GM21423 (cell line): ENCODE measurements around the gene MYOZ1.
"Not testable (repeated sequence)": the region's sequence is repeated elsewhere in the genome, so short reads cannot be mapped to it uniquely, and the experiment has no call there.

ENCODE experiments used
- ATAC-seq: cut with Tn5 transposase; IDR thresholded peaks from one replicate; pipeline ENCODE4 v1.9.1; 2021; ENCODE audit warnings: mild to moderate bottlenecking, moderate library complexity; ENCODE audit not compliant: unreplicated experiment

Gene MYOZ1, protein sequence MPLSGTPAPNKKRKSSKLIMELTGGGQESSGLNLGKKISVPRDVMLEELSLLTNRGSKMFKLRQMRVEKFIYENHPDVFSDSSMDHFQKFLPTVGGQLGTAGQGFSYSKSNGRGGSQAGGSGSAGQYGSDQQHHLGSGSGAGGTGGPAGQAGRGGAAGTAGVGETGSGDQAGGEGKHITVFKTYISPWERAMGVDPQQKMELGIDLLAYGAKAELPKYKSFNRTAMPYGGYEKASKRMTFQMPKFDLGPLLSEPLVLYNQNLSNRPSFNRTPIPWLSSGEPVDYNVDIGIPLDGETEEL

DNA sequence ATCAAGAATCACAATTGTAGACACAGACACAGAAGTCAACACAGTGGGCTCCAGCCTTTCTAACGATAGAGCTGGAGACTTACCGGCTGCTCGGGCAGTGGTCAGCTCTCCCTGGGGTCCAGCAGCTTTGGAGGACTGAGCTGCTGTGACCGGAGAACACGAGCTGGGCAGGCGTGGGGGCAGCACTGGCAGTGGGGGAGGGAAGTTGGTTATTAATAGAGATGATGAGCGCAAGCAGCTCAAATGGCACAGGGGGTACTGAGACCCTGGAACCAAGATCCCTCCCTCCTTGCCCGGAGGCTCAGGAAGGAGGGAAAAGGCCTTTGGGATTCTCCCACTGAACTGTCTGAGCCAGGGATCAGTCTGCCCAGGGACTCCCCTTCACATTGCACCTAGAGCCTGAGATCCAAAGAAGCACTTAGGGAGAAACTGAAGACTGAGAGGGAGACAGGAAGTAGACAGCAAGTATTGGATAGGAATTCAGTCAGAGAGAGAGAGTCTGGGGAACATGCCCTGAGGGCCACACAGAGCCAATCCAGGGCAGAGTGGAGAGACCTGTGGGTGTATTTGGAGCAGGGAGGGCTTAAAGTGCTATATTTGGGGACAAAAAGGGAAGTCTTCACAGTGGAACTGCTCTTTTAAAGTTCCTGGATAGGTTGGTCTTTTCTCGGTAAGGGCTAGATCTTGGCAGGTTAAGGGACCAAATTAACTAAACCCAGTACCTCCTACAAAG lies at the start of gene MYOZ1:
Gene MYOZ1, minus strand, starts transcription at position 147 of the 733 bp plus-strand sequence. CDS start 1,457 bp downstream, outside the sequence.
- ATAC-seq: no peak

DNA sequence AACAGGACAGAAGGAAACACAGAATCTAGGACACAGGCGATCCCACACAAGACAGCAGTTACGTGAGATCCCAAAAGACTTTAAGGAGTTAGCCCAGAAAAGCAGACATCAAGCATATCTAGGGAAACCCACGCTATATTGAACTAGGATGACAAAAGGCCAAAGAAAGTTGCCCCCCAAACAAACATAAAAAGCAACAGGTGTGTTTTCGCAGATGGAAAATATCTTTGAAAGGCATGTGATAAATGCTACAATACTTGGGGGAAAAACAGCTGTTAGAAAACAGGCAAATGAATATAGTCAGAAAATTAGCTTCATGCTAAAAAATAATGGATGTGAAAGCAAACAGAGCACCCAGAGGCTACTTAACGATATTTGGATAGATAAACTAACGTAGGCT lies 49.5 kb upstream of the MYOZ1 start:
- not testable (repeated sequence) for ATAC-seq

DNA sequence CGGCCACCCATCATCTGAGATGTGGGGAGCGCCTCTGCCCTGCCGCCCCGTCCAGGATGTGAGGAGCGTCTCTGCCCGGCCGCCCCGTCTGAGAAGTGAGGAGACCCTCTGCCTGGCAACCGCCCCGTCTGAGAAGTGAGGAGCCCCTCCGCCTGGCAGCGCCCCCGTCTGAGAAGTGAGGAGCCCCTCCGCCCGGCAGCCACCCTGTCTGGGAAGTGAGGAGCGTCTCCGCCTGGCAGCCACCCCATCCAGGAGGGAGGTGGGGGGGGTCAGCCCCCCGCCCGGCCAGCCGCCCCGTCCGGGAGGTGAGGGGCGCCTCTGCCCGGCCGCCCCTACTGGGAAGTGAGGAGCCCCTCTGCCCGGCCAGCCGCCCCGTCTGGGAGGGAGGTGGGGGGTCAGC lies 48.3 kb upstream of the MYOZ1 start:
- not testable (repeated sequence) for ATAC-seq

DNA sequence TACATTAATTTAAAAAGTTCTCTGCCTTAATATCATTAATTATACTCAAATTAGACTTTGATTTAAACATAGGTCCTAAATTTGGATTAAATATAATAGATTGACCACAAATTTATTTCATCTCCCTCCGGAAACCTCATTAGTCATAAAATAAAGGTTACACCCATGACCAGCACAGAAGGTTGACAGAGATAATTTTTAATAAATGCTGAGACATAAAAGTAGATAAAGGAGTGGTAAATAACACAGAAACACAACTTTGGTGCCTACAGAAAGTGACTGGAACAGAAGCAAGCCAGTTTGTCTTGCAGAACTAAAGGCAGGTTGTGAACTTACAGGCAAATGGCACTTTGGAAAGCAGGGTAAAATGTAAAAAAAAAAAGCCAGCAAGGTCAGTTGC lies 46.4 kb upstream of the MYOZ1 start:
- not testable (repeated sequence) for ATAC-seq

DNA sequence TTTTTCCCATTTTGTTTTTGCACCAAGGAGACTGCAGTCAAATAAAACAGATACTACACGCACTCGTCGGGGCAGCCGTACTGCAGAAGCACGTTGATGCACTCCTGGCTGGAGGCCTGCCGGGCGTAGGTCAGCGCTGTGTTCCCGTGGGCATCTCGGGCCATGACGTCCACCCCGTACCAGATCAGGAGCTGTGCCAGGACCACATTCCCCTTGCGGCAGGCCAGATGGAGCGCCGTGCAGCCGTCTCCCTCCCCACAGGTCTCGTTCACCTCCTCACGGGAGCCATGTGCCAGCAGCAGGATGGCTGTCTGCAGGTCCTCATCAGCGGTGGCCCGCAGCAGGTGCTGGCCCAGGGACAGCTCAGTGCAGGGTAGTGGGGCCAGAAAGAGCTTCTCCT lies 33.3 kb upstream of the MYOZ1 start:
- not testable (repeated sequence) for ATAC-seq

DNA sequence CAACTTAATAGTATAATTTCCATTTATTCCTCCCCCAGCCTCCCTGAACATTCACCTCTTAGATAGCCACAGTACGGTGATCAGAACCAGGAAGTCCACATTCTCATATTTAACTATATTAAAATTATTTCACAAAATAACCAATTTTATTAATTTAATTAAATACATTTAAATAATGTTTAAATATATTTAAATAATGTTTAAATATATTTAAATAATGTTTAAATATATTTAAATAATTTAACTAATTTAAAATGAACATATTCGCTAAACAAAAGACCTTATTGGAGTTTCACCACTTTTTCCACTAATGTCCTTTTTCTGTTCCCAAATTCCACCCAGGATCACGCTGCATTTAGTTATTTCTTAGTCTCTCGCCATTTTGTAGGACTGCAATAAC lies 27.1 kb upstream of the MYOZ1 start:
- not testable (repeated sequence) for ATAC-seq

DNA sequence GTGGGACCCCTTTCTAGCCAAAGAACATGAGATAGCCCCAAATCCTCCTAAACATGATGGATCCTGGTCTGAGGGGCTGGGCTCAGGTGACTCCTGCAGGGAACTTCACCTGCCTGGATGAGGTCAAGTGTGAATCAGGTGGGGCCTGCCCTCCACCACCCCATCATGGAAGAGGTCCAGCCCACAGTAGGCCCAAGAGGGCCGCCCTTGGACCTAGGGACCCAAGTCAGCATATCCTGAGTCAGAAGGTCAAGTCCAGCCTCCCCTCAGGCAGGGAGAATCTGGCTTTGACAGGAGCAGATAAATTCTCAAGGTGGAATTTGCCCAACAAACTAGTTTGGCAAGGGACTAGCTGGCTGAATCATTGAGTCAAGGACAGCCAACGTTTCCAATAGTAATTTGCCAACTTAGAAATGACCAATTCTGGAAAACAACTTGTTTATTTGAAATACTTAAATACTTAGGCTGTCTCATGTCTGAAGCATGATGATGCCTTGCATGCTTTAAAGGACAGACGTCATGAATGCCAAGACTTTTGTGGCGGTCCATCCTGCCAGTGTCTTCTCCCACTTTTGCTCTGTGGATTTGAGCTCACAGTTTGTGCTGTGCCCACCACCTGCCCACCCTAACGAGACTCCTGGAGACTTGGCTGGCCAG lies 25.0 kb upstream of the MYOZ1 start:
- not testable (repeated sequence) for ATAC-seq

DNA sequence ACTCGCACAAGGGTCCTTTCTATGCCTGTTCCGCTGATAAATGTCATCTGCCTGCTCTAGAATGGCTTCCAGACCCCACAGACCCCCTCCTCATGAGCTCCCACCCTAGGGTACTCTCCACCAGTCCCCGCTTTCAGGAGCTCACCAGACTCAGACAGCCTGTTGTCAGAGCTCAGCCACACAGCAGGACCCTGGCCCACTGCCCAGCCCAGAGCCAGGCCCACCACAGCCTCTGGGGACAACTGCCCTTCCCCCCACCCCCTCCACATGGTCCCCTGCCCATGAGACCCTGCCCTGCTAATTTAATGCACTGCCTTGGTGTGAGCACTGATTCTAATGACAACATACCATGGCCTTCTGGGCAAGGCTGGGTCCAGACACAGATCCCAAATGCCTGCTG lies 24.3 kb upstream of the MYOZ1 start:
- not testable (repeated sequence) for ATAC-seq

DNA sequence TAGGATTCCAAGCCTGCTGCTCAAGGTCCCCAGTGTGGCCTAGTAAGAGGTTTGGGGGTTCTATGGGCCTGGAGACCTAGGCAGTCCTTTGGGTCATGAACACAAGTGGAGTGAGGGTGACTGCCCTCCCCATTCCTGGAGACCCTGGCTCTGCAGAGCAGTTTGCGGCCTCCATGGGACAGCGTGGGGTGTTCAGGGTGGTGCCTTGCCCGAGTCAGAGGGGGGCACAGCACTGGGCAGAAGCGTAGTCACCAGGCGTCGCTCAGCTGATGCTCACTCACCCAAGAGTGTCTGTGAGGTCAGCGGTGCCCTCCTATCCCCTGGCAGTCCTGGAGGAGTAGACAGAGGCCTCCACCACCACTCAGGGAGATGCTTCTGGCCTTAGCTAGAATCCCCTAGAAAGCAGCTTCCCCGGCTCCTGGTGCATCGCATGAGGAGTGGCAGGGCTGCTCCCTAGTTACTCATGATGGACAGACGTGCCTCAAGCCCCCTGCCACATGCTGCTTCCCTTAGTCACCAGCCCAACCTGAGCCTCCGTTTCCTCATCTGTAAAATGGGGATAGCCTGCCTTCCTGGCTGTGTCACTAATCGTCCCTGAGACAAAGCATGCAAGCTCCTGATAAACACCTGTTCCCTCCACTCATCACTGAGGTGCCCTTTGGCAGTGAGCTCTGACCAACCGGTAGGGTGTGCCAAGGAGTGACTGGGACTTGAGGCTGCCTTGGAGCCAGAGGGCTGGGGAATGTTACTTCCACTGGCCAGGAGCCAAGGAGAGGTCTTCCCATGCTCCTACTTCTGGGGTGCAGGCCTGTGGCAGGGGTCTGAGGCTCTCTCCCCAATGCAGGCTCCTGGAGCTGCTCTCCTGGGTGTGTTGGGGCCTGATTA lies 23.1 kb upstream of the MYOZ1 start:
- ATAC-seq: not testable (repeated sequence)

DNA sequence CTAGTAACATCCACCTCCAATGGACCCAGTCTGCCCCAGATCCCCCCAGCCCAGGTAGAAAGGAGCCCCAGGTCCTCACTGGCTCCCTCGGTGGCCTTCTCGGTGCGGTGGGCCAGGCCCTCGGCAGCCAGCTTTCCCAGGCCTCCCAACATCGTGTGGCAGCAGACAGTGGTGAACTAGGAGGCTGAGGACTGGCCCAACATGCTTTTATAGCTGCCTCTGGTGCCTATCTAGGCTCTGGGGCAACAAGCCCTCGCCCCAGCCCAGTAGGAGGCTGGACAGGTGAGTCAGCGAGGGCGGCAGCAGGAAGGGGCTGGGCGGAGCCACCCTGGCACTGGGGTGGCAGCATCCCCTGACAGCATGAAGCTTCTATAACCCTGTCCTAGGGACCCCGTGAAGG lies 22.3 kb upstream of the MYOZ1 start:
- ATAC-seq: not testable (repeated sequence)

DNA sequence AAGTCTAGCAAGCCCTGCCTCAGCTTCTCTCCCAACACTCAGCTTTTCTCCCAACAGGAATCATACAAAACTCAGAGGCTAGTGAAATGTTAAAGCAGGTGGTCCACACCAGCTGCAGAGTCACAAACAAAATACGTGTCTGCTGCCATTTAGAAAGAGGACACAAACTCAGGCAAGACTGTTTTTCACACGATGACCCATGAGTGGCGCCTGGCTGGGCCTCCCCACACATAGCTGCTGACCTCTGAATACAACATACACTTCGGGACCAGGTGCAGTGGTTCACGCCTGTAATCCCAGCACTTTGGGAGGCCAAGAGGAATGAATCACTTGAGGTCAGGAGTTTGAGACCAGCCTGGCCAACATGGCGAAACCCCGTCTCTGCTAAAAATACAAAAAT lies 21.4 kb upstream of the MYOZ1 start:
- ATAC-seq: not testable (repeated sequence)

DNA sequence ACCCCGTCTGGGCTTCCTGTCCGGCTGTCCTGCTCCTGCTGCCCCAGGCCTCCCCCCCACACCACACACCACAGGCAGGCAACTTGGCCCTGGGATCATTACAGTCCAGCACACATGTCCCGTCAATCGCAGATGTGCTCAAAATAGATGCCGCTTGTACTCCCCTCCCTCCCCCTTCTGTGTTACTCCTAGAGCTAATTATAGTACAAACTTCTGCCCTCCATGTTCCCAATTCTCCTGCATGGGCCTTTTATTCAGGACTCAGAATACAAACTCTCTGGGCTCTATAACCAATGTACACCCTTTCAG lies 14.7 kb upstream of the MYOZ1 start, which contains the start of gene SYNPO2L:
Gene SYNPO2L, minus strand, starts transcription at position 40 of the 309 bp plus-strand sequence. CDS start 107 bp downstream, outside the sequence.
- no peak for ATAC-seq

DNA sequence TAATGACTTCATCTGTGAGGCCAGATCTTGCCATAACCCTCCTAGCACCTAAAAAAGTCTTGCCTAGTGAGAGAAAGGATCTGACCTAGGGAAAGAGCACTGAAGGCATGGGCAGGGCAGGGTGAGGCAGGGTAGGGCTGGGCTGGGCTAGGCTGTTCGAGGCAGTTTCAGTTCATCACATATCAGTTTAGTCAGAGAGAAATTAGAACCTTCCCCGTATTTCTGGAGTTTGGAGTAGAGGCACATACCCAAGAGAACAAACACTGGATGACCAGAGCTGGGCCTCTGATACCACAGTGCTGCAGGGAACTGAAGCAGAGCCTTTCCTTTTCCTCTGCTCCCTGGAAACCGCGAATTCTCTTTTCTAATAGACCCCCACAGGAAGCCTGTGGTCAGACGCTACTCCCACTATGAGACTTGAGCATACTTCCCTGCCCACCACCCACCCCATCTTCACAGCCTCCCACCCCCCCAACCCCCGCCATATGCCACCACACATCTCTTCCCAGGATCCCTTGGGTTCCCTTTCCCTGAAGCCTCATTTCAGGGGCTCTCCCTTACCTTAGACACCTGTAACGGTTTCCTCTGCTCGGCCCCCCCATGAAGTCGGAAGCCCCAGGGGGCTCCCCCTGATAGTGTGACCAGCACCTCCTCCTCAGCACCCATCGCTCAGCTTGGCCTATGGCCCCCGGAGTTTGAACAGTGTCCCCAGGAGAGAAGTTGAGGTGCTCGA lies 14.1 kb upstream of the MYOZ1 start:
- no peak for ATAC-seq

DNA sequence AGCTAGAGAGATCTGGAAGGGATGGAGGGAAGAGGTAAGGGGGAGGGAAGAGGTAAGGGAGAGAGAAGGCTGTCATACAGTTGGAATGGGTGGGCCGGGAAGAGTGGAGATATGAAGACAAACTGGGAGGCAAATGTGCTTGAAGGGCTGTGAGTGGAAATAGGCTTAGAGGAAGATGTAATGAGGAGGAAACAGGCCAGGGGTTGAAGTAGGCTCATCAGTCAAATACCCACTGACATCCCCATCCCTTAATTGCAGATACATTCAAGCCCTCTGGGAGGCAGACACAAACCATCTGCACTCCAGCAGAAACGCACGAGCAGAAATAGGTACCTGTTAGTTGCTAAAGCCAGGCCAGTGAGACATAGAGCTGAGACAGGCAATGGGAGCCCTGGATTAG lies 12.4 kb upstream of the MYOZ1 start:
- ATAC-seq: no peak

DNA sequence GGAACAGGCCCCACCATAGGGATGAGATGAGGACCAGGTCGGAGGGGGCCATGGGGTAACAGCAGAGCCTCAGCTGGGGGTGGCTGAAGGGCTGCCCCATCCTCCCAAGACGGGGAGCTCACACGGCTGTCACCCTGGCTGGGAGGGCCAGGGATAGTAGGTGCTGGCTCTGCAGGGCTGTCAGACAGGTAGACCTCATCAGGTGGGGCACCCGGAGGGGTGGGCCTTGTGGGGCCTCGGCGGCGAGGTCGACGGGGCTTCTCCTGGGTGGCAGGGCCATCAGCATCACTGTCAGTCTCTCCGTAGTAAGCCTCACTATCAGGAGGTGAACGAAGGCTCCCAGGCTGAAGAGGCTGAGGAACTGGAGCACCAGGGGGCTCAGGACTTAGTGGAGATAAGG lies 11.9 kb upstream of the MYOZ1 start:
- no peak for ATAC-seq

DNA sequence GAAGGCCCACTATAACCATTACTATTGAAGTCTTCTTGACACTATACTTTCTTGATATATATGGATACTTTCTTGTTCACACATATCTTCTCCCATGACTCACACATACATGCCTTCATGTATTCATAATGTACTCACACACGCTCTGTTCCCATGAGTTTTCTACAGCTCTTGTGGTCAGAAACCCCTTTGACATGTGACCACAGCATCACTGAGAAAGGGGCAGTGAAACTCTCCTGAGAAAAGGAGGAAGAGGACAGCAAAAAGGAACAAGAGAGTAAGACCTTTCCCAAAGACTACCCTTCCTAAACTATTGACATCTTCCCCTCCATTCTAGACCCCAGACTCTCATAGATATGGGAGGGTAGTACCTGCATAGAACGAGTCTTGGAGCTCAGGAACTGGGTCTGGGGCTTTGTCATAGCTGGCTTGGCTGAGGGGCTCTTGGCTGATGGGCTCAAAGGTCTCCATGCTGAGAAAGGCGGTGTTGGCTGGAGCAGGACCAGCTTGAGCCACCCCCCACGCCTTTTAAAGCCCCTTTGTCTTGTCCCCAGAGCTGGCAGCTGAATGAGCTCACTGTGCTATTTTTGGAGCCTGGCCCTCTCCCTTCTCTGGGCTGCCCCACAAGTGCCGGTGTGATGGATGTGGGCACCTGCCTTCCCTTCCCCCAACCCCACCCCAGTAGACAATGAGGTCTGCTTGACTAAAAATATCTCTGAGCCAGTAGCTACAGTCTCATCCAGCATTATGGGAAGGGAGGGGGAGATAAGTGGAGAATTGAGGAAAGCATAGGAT lies 9.5 kb upstream of the MYOZ1 start:
- peak; percentile 45 for ATAC-seq

DNA sequence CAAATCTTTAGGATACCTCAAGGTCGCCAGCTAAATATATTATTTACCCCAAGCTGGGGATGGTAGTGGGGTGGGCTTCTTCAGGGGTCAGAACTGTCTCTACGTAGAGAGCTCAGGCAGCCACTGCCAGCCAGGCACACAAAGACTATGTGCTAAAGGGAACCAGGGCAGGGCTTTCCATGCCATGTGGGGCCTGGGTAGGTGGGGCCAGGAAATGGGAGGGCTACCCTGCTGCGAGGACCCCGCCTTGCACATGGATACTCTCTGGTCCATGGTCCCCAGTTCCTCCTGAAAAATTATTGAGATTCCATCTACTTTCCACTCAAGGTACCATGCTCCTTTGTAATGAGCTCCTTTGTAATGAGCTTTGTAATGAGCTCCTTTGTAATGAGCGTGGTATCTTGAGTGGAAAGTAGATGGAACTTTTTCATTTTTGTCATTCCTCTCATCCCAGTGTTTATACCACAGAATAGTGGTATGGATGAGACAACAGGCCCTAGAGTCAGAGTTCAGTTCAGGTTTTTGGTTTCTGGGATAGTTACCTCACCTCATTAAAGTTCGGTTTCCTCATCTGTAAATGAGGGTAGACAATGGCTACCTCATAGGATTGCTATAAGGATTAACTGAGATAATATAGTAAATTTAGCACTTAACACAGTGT lies 8.7 kb upstream of the MYOZ1 start:
- no peak for ATAC-seq

DNA sequence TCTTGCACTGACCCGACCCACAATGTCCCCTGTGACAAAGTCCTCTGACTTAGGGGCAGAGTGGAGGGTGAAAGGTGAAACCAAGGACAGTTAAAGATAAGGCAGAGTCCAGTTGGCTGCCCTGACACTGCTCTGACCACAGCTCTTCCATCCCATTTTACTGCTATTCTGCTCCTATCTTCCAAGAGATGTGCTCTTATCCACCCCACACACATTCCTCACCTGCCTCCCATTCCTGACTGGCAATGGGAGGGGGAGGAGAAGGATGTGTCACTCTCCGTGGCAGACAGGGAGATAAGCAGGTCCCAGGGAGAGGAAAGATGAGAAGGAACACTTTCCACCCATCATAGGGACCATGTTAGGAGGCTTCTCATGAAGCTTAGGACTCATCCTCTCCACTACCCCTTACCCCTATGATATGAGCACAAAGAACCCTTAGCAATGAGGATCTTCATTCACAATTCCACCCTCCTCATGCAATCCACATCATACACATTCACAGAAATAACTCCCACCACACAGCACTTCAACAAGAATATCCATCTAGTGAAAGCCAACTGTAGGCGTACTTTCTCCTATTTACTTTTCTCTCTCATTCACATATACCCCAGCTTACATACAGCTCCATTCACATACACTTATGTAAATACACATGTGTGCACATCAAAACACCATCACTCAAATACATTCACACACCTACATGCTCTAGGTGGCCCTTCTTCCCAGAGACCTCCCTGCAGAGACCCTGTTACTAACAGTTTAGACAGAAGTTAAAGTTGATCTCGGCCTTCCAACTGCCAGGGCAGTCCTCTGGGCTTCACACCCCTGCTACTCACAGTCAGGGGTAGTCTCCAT lies 7.9 kb upstream of the MYOZ1 start:
- ATAC-seq: no peak
